Measurements from ENCODE around the gene PTPRM. TPM values are rescaled to one million over a fixed set of nuclear protein-coding genes. Genes with fewer than 3 reads are reported as not detected.

PTPRM gene
- total and polyA plus RNA-seq, 2 of the 4 experiments (the other 2 are of a cell fraction) = 28.3 to 51.2 TPM

DNA sequence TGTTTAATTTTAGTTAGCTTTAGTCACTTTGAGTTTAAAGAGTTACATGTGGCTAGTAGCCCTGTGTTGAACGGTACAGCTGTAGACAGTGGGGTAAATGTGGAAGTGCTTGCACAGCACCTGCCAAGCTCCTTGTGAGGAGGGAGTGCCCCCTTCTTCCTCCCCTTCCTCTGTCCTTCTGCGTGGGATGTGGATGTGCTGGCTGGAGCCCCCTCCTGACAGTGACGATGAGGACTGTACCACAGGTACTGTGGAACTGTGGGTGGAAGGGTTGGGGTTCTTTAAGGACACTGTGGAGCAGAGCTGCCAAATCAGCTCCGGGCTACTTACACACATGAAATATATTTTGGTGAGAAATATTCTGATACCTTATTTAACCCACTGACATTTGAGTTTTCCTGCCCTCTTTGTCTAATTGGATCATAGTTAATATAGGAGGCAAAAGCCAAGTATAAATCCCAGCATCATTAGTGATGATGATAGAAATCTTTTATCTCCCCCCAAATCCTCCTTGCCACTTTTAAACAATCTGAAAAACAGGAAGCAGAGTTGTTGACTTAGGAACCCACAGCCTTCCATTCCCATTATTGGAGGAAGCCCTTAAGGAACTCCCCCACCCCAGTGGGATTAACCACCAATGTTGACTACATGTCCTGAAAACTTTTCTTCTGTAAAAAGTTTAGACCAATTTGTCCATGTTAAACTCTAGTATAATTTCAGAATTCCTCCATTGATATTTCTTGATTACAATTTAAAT, 181.3 kb downstream of the PTPRM start:
- peaks cover 4% of the 10 kb centered on the region; the same call in 1 of the 2 replicates for H3K4me1 ChIP-seq (ENCODE audit: control insufficient read depth, insufficient read depth, low read length)
- H3K79me1 ChIP-seq (ENCODE audit: low read depth in 1 of 2, low read length in 2 of 2) = peaks cover 9 to 17% of the 10 kb centered on the region in 2 experiments; a peak in 3 of 4 replicates
- intact Hi-C loops (cut with micrococcal nuclease) (no loop called here), in situ Hi-C loops (cut with MboI; ENCODE audit: low sequenced_read_pairs) (no loop called here), dilution Hi-C loops (cut with HindIII; ENCODE audit: low sequenced_read_pairs, unreplicated experiment) (no loop called here)
- no peak overlapping the region for H2AK9ac ChIP-seq (replicated peaks; ENCODE audit: low read depth, low read length, poor library complexity)
- no peak overlapping the region for H2BK20ac ChIP-seq (ENCODE audit: low read depth, low read length)
- H3K27ac ChIP-seq (ENCODE audit: insufficient read depth, low read length) = no peak overlapping the region
- no peak overlapping the region for H3K23ac ChIP-seq (ENCODE audit: low read depth, low read length)
- no peak overlapping the region for H3K4ac ChIP-seq (ENCODE audit: low read depth, low read length)
- H2BK120ac ChIP-seq (ENCODE audit: low read depth, low read length) = no peak overlapping the region
- H3K18ac ChIP-seq (ENCODE audit: low read depth, low read length) = no peak overlapping the region
- WGBS, 2 experiments (ENCODE audit: extremely low coverage in 2 of 2, insufficient read length in 1 of 2) = no CpG with 5 or more reads among the region's 4 CpGs
- TF ChIP-seq RFX5 (IDR thresholded peaks at IDR 0.05; ENCODE audit: low read depth, low read length) (no peak), SMC3 (IDR thresholded peaks at IDR 0.05; ENCODE audit: low read depth, low read length) (no peak)
- CTCF ChIA-PET = no interaction called here
- H3K36me3 ChIP-seq (ENCODE audit: control insufficient read depth, insufficient read depth, low read length) = no peaks in the 10 kb centered on the region
- H3K9ac ChIP-seq (ENCODE audit: low read depth, low read length) = no peak overlapping the region
- H3K4me2 ChIP-seq (ENCODE audit: low read depth, low read length) = no peak overlapping the region
- H2BK15ac ChIP-seq (ENCODE audit: low read depth, low read length) = no peak overlapping the region
- H3K14ac ChIP-seq (replicated peaks; ENCODE audit: low read depth, low read length) = no peak overlapping the region
- H4K20me1 ChIP-seq (ENCODE audit: insufficient read depth, low read length) = peaks cover 5% of the 10 kb centered on the region
- no peak overlapping the region for H2AK5ac ChIP-seq (ENCODE audit: low read depth, low read length)
- no TSS peak for BruUV-seq (replicated peaks)
- ATAC-seq (ENCODE audit: low read depth) = no peak
- no peak overlapping the region for H3K4me3 ChIP-seq (ENCODE audit: insufficient read depth, low read depth, low read length)
- DNase-seq = no peak
- peaks cover 3% of the 10 kb centered on the region for H3K9me3 ChIP-seq (ENCODE audit: control insufficient read depth, insufficient read depth, low read length)
- H4K8ac ChIP-seq (ENCODE audit: low read depth in 2 of 2, low read length in 2 of 2) = no peak overlapping the region
- no peaks in the 10 kb centered on the region for H3K27me3 ChIP-seq (ENCODE audit: control insufficient read depth, insufficient read depth, low read length)
- POLR2A ChIA-PET (ENCODE audit: unreplicated experiment) = no interaction called here
- no peak overlapping the region for H3K56ac ChIP-seq (ENCODE audit: extremely low read depth, insufficient read depth, low read length)
- H2BK5ac ChIP-seq (ENCODE audit: low read depth, low read length, poor library complexity, severe bottlenecking) = no peak overlapping the region
- H4K91ac ChIP-seq (ENCODE audit: insufficient read depth, low read depth, low read length) = no peak overlapping the region
- H3K9me1 ChIP-seq (ENCODE audit: insufficient read depth, low read length) = no peaks in the 10 kb centered on the region
- H4K5ac ChIP-seq (ENCODE audit: low read depth, low read length) = no peak overlapping the region
- no peak overlapping the region for H2AFZ ChIP-seq (replicated peaks; ENCODE audit: low read length, poor library complexity)
